ENCODE data around the gene TRIM72. TPM values are rescaled to one million over a fixed set of nuclear protein-coding genes. Genes with fewer than 3 reads are reported as not detected.
A peak's percentile ranks its signal among the peaks of the same experiment; 100 is the strongest.
"Not testable (repeated sequence)": the region's sequence is repeated elsewhere in the genome, so short reads cannot be mapped to it uniquely, and the experiment has no call there.

TRIM72 gene
- total RNA-seq, 1 donor from 2014 or later: 0.03 TPM

DNA sequence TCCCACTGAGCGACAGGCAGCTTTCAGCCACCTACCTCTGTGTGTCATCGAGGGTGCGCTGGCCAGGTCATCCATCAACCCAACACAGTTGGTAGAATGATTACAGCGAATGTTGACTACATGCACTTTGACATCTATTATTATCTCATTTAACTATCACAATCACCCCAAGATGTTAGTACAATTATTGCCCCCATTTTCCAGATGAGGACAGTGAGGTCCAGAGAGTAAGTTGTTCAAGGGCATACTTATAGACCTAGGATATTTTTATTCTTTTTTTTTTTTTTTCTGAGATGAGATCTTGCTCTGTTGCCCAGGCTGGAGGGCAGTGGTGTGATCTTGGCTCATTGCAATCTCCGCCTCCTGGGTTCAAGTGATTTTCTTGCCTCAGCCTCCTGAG lies 37.5 kb downstream of the TRIM72 start:
- DNase-seq (ENCODE audit: low spot score): no peak

DNA sequence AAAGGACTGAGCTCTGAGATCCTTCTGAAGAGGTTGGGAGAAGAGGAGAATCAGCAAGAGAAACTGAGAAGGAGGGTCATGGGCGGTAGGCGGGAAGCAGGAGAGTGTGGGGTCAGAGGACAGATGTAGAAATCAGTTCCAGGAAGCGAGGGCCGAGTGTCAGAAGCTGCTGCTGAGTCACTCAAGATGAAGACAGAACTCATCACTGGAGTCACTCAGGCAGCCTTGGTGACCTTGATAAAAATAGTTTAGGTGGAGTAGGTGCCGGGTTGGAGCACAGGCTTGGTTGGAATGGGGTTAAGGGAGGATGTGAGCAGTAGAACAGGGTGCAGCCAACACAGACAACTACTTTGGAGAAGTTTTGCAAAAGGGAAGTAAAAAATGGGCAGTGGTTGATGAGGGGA lies 39.7 kb downstream of the TRIM72 start:
- no peak for DNase-seq (ENCODE audit: low spot score)

DNA sequence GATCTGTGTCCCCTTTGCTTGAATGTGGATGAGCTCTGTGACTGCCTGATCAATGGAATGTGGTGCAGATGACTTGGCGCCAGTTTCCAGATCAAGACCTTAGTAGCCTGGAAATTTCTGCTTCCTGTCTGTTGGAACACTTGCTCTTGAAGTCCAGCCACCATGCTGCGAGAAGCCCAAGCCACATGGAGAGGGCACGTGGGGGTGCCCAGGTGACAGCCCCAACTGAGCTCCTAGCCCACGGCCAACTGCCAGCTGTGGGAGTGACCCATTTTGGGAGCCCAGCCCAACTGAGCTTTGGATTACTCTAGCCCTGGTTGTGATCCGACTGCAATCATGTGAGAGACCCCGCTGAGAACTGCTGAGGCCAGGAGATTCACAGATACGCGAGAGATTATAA lies 42.5 kb downstream of the TRIM72 start:
- DNase-seq (ENCODE audit: low spot score): no peak

DNA sequence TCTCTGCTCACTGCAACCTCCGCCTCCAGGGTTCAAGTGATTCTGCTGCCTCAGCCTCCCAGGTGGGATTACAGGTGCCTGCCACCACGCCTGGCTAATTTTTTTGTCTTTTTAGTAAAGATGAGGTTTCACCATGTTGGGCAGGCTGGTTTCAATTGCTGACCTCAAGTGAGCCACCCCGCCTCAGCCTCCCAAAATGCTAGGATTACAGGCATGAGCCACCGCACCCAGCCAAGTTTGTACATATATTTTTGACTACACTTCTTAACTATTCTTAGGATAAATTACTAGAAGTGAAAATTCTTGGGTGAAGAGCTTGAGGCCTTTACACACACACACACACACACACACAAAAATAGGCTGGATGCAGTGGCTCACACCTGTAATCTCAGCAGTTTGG lies 44.4 kb downstream of the TRIM72 start:
- peak; percentile 37 for DNase-seq (ENCODE audit: low spot score)

DNA sequence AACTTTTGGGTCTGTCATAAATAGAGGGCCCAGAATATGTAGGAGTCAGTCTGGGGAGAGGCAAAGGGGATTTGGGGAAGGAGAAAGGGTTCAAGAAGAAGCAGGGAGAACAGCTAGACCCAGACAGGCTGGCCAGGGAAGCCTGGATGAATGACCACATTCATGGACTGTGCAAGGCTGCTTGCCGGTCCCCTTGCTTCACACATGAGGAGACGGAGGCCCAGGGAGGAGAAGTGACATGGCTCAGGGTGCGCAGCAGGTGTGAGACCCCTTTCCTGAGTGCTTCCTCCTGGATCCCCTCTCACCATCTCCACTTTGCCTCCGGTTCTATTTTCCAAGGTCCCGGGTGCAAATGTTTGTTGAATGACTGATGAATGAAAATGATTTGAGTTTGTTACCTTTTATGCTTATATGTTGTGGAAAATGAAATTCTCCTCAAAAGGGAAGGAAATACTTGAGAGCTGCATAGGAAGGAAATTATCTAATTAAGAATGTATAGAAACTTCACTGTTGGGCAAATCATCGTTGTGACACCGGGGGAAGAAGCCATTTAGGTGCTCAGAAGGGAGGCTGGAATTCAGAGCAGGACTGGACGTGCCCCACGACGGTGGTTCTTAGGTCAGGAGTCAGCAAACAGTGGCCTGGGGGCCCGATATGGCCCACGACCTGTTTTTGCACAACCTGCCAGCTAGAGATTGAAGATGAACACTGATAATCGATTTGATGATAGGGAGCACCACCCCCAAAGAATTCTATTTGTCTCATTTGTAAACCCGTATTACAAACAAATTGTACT lies 46.4 kb downstream of the TRIM72 start:
- peak; percentile 72 for DNase-seq (ENCODE audit: low spot score)

DNA sequence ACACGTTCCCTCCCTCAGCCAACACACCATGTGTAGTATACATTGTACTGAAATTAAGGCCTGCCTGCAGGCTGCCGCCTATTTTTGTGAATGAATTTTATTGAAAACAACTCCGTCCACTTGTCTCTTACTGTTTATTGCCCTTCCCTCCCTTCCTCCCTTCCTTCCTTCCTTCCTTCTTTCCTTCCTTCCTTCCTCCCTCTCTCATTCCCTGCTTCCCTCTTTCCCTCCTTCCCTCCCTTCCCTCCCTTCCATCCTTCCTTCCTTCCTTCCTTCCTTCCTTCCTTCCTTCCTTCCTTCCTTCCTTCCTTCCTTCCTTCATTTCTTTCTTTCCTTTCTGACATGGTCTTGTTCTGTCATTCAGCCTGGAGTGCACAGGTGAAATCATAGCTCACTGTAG lies 48.2 kb downstream of the TRIM72 start:
- DNase-seq (ENCODE audit: low spot score): no peak

DNA sequence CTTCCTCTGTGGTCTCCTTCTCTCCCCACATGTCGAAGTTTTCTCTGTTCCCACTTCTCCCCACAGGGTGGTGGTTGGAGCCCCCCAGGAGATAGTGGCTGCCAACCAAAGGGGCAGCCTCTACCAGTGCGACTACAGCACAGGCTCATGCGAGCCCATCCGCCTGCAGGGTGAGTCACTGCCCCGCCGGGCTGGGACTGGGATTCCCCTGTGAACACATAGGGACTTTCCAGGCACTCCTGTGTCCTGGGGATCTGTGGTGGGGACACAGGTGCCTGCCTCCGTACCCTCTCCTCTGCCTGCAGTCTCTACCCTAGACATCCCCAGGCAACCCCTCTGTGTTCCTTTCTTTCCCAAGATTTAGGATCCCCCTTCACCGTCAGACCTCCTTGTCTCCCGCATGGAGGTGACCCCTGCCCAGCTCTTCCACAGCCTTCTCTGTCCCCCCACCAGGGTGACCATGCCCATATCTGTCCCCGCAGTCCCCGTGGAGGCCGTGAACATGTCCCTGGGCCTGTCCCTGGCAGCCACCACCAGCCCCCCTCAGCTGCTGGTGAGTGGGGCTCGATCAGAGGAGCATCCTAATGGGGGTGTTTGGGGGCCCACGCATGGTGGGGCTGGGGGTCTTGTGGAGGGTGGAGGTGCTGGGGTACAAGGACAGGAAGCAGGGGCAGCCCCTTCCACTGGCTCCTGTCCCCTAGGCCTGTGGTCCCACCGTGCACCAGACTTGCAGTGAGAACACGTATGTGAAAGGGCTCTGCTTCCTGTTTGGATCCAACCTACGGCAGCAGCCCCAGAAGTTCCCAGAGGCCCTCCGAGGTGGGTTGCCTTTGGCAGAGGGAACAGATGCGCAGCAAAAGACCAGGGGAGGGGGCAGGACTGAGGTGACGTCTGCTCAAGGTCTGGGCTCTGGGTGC lies 51.7 kb downstream of the TRIM72 start:
- DNase-seq (ENCODE audit: low spot score): peak; percentile 75

DNA sequence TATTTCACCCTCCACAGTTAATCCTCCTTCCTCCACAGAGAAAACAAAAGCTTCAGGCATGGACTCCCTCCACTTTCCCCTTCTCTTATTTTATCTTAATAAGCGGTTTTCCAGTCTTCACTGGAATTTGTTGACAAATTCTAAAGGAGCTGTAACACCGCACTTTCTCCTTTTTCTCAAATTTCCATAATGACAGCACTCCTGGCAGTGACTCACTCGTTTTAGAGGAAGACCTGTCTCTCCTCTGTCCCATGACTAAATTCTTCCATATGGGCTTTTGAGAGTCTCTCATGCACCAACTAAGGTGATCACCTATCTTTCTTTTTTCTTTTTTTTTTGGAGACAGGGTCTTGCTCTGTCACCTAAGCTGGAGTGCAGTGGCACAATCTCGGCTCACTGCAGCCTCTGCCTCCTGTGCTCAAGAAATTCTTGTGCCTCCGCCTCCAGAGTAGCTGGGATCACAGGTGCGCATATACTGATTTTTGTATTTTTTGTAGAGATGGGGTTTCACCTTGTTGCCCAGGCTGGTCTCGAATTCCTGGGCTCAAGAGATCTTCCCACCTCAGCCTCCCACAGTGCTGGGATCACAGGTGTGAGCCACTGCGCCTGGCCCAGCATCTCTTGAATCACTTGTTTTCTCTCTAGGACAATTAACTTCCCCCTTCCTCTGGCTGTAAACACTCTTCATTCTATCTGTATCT lies 53.6 kb downstream of the TRIM72 start:
- DNase-seq (ENCODE audit: low spot score): peak; percentile 33

DNA sequence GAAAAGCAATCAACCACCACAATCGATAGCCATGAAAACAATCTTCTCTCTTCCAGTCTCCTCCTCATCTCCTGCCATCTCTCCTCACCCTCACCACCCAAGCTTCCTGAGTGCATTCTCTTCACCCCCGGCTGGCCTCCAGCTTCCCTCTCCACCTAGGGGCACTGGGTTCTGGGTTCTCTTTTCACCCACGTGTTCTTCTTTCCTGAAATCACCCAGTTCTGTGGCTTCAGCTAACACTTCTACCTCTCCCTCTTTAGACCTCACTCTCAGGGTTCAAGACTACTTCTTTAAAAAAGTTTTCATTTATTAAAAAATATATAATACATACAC lies 54.1 kb downstream of the TRIM72 start:
- peak; percentile 71 for DNase-seq (ENCODE audit: low spot score)

DNA sequence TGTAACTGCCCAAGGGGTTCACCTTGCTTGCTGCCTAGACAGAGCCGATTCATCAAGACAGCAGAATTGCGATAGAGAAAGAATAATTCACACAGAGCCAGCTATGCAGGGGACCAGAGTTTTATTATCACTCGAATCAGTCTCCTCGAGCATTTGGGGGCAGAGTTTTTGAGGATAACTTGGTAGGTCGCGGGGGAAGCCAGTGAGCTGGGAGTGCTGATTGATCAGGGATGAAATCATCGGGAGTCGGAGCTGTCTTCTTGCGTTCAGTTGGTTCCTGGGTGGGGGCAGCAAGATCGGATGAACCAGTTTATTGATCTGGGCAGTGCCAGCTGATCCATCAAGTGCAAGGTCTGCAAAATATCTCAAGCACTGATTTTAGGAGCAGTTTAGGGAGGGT lies 55.0 kb downstream of the TRIM72 start:
- peak; percentile 45 for DNase-seq (ENCODE audit: low spot score)

DNA sequence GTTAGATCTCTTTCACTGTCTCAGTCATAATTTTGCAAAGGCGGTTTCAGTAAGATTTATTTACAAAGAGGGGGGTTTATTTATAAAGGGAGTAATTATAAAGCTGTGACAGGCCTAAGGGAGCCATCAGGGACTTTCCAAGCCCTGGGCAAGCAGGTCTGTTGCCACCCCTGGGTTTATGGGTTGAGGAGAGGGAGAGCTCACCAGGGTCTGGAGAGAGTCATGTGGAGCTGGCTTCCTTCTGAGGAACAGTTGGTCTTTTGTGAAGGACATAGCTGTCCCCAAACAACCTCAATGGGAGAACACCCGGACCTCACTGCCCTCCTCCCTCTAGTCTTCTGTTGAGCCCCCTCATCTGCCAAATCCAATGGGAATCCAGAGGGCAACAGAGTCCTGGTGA lies 55.6 kb downstream of the TRIM72 start:
- DNase-seq (ENCODE audit: low spot score): no peak

DNA sequence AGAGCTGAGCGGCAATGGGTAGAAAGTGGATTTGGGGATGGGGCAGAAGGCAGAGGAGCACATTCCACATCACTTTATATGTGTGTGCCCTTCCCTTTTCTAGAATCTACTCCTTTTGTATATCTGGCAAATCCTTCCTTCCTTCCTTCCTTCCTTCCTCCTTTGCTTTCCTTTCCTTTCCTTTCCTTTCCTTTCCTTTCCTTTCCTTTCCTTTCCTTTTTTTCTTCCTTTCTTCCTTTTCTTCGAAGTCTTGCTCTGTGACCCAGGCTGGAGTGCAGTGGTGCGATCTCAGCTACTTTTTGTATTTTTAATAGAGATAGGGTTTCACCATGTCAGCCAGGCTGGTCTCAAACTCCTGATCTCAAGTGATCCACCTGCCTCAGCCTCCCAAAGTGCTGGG lies 56.1 kb downstream of the TRIM72 start:
- not testable (repeated sequence) for DNase-seq (ENCODE audit: low spot score)

DNA sequence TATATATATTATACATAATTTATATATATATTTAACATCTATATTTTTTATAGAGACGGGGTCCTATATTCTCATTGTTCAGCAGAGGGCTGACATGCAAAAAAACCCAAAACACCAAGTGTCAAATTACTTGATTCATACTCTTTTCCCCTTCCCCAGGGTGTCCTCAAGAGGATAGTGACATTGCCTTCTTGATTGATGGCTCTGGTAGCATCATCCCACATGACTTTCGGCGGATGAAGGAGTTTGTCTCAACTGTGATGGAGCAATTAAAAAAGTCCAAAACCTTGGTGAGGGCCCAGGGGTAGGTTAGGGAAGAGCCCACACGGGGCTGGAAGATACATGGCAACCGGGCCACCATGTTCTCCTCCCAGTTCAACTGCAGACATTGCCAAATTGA lies 56.9 kb downstream of the TRIM72 start:
- no peak for DNase-seq (ENCODE audit: low spot score)

DNA sequence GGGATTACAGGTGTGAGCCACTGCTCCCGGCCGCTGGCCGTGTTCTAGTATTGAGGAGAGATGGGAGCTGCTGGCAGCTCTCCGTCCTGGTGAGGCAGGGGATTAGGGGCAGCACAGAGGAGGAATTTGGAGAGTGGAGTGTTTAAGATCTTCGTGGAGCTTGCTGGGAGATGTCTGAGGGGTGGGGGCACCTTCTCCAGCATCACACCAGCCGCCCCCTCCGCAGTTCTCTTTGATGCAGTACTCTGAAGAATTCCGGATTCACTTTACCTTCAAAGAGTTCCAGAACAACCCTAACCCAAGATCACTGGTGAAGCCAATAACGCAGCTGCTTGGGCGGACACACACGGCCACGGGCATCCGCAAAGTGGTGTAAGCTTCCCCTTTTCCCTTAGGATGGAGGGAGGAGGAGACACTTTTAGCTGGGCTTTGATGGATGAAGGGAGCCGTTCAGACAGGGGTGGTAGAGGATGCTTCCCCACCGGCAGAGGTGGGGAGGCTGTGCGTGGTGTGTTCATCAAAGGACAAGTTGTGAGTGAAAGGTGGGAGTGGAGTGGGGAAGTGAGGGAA lies 57.8 kb downstream of the TRIM72 start:
- peak; percentile 62 for DNase-seq (ENCODE audit: low spot score)

DNA sequence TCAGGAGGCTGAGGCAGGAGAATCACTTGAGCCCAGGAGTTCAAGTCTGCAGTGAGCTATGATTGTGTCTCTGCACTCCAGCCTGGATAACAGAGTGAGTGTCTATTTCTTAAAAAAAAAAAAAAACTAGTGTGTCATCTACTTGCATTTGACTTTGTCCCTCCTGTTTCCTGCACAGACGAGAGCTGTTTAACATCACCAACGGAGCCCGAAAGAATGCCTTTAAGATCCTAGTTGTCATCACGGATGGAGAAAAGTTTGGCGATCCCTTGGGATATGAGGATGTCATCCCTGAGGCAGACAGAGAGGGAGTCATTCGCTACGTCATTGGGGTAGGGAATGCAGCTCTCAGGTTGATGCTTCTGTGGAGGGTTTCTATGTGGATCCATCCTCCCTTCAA lies 59.3 kb downstream of the TRIM72 start:
- no peak for DNase-seq (ENCODE audit: low spot score)

DNA sequence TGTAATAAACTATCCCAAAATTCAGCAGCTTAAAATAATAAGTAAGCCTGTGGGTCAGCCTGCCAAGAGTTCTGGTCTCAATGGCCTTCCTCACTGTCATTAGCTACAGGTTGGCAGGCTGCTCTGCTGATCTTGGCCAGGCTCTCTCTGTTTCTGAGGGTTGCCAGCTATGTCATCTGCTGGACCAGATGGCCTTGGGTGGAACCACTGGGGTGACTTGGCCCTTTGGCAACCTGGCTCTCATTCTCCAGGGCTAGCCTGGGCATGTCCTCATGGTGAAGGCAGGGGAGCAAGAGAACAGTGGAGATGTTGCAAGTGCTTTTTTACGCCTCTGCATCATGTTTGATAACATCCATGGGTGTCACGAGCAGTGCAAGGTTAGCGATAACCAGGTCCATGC lies 59.8 kb downstream of the TRIM72 start:
- peak; percentile 35 for DNase-seq (ENCODE audit: low spot score)

DNA sequence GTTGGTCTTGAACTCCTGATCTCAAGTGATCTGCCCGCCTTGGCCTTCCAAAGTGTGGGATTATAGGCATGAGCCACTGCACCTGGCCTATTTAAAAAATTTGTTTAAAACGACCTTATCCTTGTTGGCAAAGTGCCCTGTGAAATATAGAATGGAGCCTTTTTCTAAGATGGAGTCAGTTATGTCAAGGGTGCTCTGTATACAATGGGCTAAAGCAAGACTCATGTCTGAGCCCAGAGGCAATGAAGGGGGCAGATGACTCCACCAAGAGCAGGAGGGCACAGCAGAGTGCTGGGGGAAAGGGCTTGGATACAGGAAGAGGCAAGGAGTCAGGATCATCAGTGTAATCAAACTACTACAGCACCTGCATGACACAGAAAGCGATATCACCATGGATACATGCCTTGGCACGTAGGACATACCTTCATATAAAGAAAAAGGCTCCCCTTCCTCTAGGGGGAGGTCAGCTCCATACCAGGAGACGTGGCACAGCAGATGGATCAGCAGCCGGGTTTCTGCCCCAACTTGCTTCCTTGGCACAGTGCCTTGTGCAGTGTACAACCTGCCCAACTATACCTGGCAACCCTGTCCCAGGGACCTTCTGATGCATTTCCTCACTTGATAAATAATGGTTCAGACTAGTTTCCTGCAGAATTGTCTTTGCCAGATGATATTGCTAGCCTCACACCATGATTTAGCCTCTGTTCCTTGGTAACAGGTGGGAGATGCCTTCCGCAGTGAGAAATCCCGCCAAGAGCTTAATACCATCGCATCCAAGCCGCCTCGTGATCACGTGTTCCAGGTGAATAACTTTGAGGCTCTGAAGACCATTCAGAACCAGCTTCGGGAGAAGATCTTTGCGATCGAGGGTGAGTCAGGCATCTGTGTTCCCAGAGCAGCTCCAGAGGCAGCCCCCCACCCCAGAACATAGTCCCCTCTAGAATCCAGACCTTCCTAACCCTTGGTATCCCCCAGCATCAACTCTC lies 61.2 kb downstream of the TRIM72 start:
- peak; percentile 11 for DNase-seq (ENCODE audit: low spot score)

DNA sequence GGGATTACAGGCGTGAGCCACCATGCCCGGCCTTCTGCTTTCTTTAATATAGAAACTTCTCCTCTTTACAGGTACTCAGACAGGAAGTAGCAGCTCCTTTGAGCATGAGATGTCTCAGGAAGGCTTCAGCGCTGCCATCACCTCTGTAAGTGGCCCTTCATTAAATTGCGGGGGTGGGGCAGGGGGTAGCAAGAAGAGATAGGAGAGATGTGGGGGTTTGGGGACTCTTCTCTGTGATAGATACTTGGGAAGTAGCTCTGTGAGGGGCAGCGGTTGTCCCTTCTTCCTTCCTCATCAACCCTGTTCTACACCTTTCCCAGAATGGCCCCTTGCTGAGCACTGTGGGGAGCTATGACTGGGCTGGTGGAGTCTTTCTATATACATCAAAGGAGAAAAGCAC lies 62.7 kb downstream of the TRIM72 start:
- DNase-seq (ENCODE audit: low spot score): no peak

DNA sequence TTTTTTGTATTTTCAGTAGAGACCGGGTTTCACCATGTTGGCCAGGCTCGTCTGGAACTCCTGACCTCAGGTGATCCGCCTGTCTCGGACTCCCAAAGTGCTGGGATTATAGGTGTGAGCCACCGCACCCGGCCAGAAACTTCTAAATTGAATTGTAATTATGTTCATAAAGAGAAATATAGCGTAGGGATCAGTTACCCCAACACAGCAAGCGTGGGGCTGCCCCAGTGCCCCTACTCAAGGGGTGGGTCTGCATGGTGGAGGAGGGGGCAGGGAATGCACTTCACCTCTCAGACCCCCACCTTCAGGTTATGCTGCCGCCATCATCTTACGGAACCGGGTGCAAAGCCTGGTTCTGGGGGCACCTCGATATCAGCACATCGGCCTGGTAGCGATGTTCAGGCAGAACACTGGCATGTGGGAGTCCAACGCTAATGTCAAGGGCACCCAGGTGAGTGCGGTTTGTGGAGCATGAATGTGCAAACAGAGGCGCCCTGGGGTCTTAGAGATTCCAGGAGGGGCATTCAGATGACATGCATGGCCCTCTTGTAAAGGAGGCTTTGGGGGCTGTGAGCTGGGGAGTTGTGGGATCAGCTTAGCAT lies 63.8 kb downstream of the TRIM72 start:
- DNase-seq (ENCODE audit: low spot score): peak; percentile 51

DNA sequence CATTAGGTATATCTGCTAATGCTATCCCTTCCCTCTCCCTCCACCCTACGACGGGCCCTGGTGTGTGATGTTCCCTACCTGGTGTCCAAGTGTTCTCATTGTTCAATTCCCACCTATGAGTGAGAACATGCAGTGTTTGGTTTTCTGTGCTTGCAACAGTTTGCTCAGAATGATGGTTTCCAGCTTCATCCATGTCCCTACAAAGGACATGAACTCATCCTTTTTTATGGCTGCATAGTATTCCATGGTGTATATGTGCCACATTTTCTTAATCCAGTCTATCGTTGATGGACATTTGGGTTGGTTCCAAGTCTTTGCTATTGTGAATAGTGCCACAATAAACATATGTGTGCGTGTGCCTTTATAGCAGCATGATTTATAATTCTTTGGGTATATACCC lies 64.9 kb downstream of the TRIM72 start:
- DNase-seq (ENCODE audit: low spot score): not testable (repeated sequence)

All from mesenteric fat pad (tissue), 1 donor.